GM12872 (cell line): Measurements from ENCODE around the gene AGBL1.

Experiments used
- TF ChIP-seq, protein P1 (sequence below): IDR thresholded peaks from 3 replicates; pipeline ENCODE4 v1.5.1; 2011; ENCODE audit warnings: low read depth, mild to moderate bottlenecking, low read length, moderate library complexity; ENCODE audit not compliant: insufficient read depth

Gene AGBL1

DNA sequence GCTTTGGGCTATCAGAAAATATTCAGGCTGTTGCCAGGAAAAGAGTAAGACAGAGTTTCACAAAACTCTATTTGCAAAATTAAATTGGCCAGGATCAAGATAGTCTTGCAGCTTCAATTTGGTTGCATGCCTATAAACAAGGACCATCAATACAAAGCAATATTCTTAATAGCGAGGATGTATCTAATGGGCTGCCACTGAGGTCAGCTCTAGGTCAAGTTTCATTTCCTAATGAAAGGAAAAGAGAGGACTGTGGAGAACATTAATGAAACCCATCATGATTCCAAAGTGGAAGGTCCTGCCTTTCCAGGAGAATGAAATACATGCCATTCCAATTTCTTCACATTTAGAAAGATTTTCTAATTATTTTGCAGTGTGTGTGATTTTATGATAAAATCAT lies 273.5 kb downstream of the AGBL1 start:
- TF ChIP-seq, protein P1, sequence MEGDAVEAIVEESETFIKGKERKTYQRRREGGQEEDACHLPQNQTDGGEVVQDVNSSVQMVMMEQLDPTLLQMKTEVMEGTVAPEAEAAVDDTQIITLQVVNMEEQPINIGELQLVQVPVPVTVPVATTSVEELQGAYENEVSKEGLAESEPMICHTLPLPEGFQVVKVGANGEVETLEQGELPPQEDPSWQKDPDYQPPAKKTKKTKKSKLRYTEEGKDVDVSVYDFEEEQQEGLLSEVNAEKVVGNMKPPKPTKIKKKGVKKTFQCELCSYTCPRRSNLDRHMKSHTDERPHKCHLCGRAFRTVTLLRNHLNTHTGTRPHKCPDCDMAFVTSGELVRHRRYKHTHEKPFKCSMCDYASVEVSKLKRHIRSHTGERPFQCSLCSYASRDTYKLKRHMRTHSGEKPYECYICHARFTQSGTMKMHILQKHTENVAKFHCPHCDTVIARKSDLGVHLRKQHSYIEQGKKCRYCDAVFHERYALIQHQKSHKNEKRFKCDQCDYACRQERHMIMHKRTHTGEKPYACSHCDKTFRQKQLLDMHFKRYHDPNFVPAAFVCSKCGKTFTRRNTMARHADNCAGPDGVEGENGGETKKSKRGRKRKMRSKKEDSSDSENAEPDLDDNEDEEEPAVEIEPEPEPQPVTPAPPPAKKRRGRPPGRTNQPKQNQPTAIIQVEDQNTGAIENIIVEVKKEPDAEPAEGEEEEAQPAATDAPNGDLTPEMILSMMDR, result no peak

DNA sequence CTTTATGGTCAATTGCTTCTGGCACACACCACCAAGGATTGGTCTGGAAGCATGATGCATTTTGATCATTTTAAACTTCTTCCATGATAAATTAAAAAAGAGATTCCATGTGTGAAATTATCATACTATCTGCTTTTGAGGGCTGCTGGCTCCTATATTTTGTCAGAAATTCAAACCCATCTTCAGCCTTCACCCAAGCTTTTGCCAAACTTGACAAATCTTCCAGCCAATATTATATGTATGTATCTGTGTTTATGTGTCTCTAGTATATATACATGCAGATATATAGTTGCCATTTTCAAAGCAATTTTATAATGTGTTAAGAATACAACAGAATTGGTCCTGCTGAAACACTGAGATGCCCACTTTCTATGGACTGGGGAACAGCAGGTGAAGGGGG lies 275.7 kb downstream of the AGBL1 start:
- TF ChIP-seq, protein P1, result no peak

DNA sequence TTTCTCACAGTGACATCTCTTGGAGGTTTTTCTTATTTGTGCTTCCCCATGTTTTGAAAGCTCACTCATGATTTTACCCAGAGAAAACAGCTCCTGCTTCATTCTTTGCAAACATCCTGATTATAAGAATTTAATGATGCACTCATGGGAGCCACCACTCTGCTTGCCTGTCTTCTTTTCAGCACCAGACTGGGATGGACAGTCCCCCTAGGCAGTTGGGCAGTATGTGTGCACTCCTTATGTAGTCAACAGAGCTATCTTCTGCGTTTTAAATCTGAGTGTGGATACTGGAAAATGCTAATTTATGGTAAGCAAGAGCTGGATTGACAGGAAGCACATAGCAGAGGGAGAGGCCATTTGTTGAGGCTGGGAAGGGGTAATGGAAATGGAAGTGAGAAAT lies 276.1 kb downstream of the AGBL1 start:
- TF ChIP-seq, protein P1, result no peak

DNA sequence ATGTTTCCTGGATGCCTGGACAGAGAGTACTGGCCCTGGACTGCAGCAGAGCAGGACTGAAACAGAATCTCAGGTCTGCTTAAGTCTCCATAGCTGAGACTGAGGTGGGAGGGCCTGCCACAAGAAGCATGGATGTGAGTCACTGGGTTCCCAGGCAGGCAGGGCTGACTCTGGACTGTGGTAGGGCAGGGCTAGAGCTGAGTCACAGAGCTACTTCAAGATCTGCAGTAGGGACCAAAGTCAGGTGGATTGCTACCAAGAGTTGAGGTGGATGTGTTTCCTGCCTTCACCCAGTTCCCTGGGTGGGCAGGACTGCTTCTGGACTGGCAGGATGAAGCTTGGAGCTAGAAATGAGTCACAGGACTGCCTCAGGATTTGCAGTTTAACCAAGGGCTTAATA lies 282.9 kb downstream of the AGBL1 start:
- TF ChIP-seq, protein P1, result no peak

DNA sequence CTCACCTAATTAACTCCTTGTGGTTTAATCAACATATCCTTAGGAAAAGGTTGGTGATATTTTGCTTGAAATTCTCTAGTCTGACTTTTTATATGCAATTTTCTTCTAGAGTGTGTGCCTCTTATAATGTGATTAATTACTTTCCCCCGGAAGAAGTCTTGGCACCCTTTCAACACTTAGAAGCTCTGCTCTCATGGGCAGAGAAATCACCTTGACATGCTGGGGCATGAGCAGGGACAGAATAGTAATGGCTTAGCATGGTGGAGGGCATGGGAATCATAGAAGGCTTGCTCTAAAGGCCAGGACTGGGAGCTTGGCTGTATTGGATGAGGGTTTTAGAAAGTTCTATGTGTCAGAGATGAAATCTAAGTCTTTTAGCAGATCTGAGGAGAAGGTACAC lies 293.5 kb downstream of the AGBL1 start:
- TF ChIP-seq, protein P1, result no peak

DNA sequence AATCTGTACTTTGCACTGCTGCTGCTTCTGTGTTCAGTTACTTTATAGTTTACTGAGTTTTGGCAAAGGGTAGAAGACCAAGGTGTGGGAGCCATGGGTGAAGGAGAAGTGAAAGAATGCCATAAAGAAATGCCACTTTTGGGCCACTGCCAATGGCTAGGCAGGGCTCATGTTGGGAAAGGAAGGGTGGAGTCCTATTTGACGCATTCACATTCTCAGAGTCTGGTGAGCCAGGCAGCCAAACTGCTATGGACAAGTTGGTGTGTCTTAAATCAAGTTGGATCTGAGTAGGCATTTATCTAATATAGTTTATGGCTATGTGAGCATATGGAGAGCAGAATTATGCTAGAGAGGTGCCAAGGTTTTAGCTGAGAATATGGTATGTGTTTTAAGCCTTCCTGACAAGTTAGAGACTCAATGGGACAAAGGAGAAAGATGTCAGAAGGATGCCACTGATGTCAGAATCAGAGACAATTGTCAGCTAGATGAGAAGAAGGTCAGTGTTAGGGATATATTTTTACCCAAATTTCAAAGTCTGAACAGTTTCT lies 296.1 kb downstream of the AGBL1 start:
- TF ChIP-seq, protein P1, result no peak

DNA sequence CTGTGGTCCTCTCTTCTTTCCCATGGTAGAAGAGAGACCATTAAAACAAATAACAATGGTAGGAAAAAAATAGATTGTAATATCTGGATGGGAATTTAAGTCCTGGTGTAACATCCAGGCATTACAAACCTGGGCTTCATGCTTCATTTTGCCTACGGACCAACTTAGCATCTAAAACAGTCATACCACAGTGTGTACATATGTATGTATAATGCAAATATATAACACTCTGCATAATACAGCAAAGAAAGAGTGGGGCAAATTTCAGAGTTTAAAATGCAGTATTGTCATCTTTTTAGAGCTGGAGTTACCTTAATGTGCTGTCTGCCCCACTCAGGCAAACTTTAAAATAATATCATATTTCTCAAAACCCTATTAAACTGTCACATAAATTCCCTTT lies 298.2 kb downstream of the AGBL1 start:
- TF ChIP-seq, protein P1, result no peak
